Left lung (tissue), 10 donors: ENCODE measurements around the gene ITPA. TPM values are rescaled to one million over a fixed set of nuclear protein-coding genes. Genes with fewer than 3 reads are reported as not detected.

Source experiments
- ATAC-seq: fragments of 200-7000 bp; cut with Tn5 transposase; one replicate; pipeline ENCODE4 v1.9.1; 2020; ENCODE audit warnings: moderate library complexity
- DNase-seq, 4 donors: peaks; one replicate each; pipeline ENCODE4 v3.0.0-alpha.2; 2013 to 2020
- H3K27ac ChIP-seq, 2 donors: fragments of 200-600 bp; sonication (generic) in 1 of 2; one replicate each; pipeline versions ENCODE4 v1.5.0 to v1.8.0; 2020 to 2021
- H3K27me3 ChIP-seq, 2 donors: fragments of 200-600 bp; sonication (generic) in 1 of 2; one replicate each; pipeline versions ENCODE4 v1.5.0 to v1.8.0; 2020 to 2021
- H3K36me3 ChIP-seq, 2 donors: fragments of 200-600 bp; sonication (generic) in 1 of 2; one replicate each; pipeline versions ENCODE4 v1.5.0 to v1.8.0; 2020 to 2021
- H3K4me1 ChIP-seq, 2 donors: fragments of 200-600 bp; one replicate each; pipeline ENCODE4 v1.8.0; 2021
- H3K4me3 ChIP-seq, 2 donors: fragments of 200-600 bp; sonication (generic) in 1 of 2; one replicate each; pipeline versions ENCODE4 v1.5.0 to v1.8.0; 2020 to 2021; ENCODE audit warnings: mild to moderate bottlenecking in 1 of 2
- H3K9me3 ChIP-seq, 2 donors: fragments of 200-600 bp; sonication (generic) in 1 of 2; one replicate each; pipeline versions ENCODE4 v1.5.0 to v1.8.0; 2020 to 2021
- intact Hi-C, 2 donors: fragments of 100-400 bp; cut with DNase I; formaldehyde crosslinking; loops; one replicate each; pipeline versions ENCODE4 v1.11.2 to v1.14.2; 2022
- polyA plus RNA-seq, 6 donors: library from polyadenylated mRNA; unstranded; fragments of 120-200 nt; gene quantifications; one replicate each; pipeline ENCODE4 v1.2.1, GENCODE V29; 2013; ENCODE audit not compliant: insufficient read length in 6 of 6
- total RNA-seq, 2 donors: library from RNA; stranded (reverse); fragmentation: NEBNext Ultra II Directional; extraction: Animal tissue kit (Norgen Biotek cat#: 25700); gene quantifications; one replicate each; pipeline ENCODE4 v1.2.1, GENCODE V29; 2021
- TF ChIP-seq, protein P1 (sequence below), 2 donors: fragments of 200-600 bp; sonication (generic) in 1 of 2; IDR thresholded peaks; one replicate each; pipeline versions ENCODE4 v1.5.0 to v1.8.0; 2021; ENCODE audit warnings: antibody characterized with exemption in 2 of 2
- donor health status: DM: no; HTN: yes; CAD: no.
- donor health status: DM: no; HTN: no; CAD: no.

ITPA gene
- total and polyA plus RNA-seq, 8 donors, result 43.5 to 63.7 (median 50.8) TPM

DNA sequence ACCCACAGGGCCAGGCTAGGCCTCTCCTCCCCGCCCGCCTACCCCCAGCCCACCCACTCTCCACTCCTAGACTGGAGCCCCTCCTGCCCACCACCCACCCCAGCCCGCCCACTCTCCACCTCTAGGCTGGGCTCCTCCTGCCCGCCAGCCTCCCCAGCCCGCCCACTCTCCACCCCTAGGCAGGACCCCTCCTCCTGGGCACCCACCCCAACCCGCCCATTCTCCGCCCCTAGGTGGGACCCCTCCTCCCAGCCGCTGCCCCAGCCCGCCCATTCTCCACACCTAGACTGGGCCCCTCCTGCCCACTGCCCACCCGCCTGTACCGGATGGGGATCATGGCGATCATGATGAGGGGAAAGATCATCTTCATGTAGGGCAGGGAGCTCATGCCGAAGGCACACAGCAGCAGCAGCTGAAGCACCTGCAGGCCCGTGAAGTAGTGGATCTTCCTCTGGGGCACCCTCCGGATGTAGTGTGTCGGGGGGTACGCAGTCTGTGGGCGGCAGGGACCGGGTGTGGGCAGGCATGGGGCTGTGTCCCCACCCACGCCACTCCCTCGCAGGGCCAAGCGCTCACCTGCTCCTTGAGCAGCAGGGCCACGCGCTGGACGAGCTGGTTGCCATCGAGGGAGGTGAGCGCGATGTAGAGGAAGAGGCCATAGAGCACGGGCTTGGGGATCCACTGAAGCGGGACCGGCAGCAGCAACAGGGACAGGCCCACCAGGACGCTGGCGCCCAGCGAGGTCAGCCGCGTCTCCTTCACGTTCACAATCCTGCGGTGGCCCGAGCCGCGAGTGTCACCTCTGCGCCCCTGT lies 18.8 kb downstream of the ITPA start:
- no peak for ATAC-seq
- Histone ChIP-seq H3K4me1 (no peaks in the 10 kb centered on the region), H3K36me3 (peaks cover 0 to 20% of the 10 kb centered on the region in 2 donors), H3K4me3 (no peak overlapping the region), H3K9me3 (no peaks in the 10 kb centered on the region), H3K27me3 (no peaks in the 10 kb centered on the region), H3K27ac (no peak overlapping the region)
- intact Hi-C loops, result no loop called here
- TF ChIP-seq, protein P1, sequence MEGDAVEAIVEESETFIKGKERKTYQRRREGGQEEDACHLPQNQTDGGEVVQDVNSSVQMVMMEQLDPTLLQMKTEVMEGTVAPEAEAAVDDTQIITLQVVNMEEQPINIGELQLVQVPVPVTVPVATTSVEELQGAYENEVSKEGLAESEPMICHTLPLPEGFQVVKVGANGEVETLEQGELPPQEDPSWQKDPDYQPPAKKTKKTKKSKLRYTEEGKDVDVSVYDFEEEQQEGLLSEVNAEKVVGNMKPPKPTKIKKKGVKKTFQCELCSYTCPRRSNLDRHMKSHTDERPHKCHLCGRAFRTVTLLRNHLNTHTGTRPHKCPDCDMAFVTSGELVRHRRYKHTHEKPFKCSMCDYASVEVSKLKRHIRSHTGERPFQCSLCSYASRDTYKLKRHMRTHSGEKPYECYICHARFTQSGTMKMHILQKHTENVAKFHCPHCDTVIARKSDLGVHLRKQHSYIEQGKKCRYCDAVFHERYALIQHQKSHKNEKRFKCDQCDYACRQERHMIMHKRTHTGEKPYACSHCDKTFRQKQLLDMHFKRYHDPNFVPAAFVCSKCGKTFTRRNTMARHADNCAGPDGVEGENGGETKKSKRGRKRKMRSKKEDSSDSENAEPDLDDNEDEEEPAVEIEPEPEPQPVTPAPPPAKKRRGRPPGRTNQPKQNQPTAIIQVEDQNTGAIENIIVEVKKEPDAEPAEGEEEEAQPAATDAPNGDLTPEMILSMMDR (IDR thresholded peaks at IDR 0.05), result no peak
- DNase-seq, result no peak

DNA sequence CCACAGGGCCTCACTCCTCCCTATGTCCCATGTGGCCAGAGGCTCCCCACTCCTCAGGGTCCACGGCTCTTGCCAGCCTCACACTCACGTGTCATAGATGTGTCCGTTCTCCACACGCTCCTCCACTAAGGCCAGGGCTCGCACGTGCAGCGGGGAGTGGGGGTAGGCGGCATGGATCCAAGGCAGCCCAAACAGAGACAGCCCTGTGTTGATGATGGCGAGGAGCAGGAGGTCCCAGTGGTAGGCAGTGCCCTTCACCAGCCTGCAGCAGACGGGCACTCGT lies 19.4 kb downstream of the ITPA start:
- no peaks in the 10 kb centered on the region for H3K9me3 ChIP-seq

DNA sequence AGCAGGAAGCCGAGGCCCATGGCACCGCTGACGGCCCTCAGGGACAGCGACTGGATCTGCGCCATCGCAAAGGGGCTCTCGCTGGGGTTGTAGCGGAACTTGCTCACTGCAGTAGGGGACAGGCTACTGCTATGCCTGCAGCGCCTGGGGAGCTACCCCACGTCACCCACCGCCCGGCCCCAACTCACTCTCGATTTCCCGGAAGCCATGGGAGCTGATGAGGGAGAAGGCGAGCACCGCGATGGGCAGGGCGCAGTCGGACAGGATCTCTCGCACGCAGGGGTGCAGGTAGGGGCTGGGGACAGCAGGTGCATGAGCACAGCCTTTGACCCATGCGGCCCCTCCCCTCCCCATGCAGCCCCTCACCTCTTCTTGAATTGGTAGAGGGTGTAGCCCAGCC lies 19.9 kb downstream of the ITPA start:
- Histone ChIP-seq H3K4me1 (no peaks in the 10 kb centered on the region), H3K27me3 (no peaks in the 10 kb centered on the region), H3K4me3 (no peak overlapping the region), H3K9me3 (no peaks in the 10 kb centered on the region), H3K27ac (no peak overlapping the region), H3K36me3 (peaks cover 0 to 9% of the 10 kb centered on the region in 2 donors)
- ATAC-seq (no peak), DNase-seq (no peak)
- TF ChIP-seq, protein P1 (IDR thresholded peaks at IDR 0.05), result no peak
- intact Hi-C loops, result no loop called here

More for the DNA sequence above, 19.4 kb downstream of the ITPA start:
- no peak overlapping the region for H3K27ac ChIP-seq
- no peak for DNase-seq
- TF ChIP-seq, protein P1 (IDR thresholded peaks at IDR 0.05), result no peak
- no peaks in the 10 kb centered on the region for H3K4me1 ChIP-seq
- peaks cover 0 to 14% of the 10 kb centered on the region in 2 donors for H3K36me3 ChIP-seq
- no peak for ATAC-seq
- no peaks in the 10 kb centered on the region for H3K27me3 ChIP-seq
- intact Hi-C loops, result no loop called here
- H3K4me3 ChIP-seq, result no peak overlapping the region

DNA sequence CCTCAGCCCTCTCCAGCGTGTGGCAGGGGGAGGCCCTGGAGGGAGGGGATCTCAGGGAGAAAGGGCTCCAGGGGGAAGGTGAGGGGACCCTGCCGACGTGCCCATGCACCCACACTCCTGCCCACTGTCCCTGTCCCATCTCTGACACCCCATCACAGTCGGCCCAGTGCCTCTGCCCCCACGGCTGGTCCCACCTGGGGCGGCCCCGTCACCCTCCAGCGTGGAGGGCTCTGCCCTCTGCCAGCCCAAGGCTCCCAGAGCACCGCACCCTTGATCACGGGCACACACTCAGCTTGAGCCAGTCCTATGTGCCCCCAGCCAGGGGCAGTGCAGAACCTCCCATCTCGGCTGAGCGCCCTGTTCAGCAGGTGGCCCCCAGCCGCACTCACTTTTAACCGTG lies 20.5 kb downstream of the ITPA start:
- H3K4me3 ChIP-seq, result no peak overlapping the region
- no peak for ATAC-seq
- TF ChIP-seq, protein P1 (IDR thresholded peaks at IDR 0.05), result no peak
- no peak overlapping the region for H3K27ac ChIP-seq
- intact Hi-C loops, result no loop called here
- H3K4me1 ChIP-seq, result no peaks in the 10 kb centered on the region
- no peaks in the 10 kb centered on the region for H3K9me3 ChIP-seq
- no peak for DNase-seq
- peaks cover 0 to 6% of the 10 kb centered on the region in 2 donors for H3K27me3 ChIP-seq
- H3K36me3 ChIP-seq, result peaks cover 0 to 3% of the 10 kb centered on the region in 2 donors

DNA sequence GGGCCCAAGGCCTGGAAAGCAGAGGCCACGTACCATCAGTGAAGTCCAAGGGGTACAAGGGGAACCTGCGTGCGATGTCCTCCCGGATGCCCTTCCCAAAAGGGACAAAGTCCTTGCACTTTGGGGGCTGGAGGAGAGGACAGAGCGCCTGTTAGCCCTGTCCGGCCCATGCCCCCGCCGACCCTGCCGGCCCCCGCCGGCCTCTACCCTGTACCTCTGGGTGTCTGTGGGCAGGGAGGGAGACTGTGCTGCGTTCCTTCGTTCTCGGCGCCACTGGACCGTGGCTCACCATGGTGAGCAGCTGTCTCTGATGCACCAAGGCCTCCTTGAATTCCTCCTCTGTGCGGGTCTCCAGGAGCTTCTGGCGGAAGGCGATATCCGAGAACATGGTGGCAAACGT lies 21.8 kb downstream of the ITPA start:
- TF ChIP-seq, protein P1 (IDR thresholded peaks at IDR 0.05), result no peak
- ATAC-seq (no peak), DNase-seq (no peak)
- Histone ChIP-seq H3K36me3 (no peaks in the 10 kb centered on the region), H3K27me3 (peaks cover 0 to 18% of the 10 kb centered on the region in 2 donors), H3K27ac (no peak overlapping the region), H3K4me3 (no peak overlapping the region), H3K9me3 (no peaks in the 10 kb centered on the region), H3K4me1 (no peaks in the 10 kb centered on the region)
- intact Hi-C loops, result no loop called here
